Esophagus muscularis mucosa (tissue), 4 donors: ENCODE measurements around the gene MBOAT1. TPM values are rescaled to one million over a fixed set of nuclear protein-coding genes. Genes with fewer than 3 reads are reported as not detected.
A peak's percentile ranks its signal among the peaks of the same experiment; 100 is the strongest.

ENCODE experiments used
- DNase-seq: peaks from one replicate; pipeline ENCODE4 v3.0.0-alpha.2; 2017; ENCODE audit errors: extremely low spot score
- H3K27ac ChIP-seq, 4 donors: fragments of 200-600 bp; sonication (generic); replicated peaks in 1 of 4; 1 replicate in 3 of 4; 2 replicates in 1 of 4; pipeline ENCODE4 v1.5.1; 2016 to 2019; ENCODE audit warnings: mild to moderate bottlenecking in 1 of 4
- H3K27me3 ChIP-seq, 4 donors: fragments of 200-600 bp; sonication (generic); one replicate each; pipeline versions ENCODE4 v1.5.1 to v1.6.0; 2016 to 2019
- H3K36me3 ChIP-seq, 4 donors: fragments of 200-600 bp; sonication (generic); one replicate each; pipeline ENCODE4 v1.5.1; 2016 to 2019
- H3K4me1 ChIP-seq, 4 donors: fragments of 200-600 bp; sonication (generic); one replicate each; pipeline ENCODE4 v1.5.1; 2016 to 2019
- H3K4me3 ChIP-seq, 4 donors: fragments of 200-600 bp; sonication (generic); 1 replicate in 2 of 4; 2 replicates in 2 of 4; pipeline ENCODE4 v1.5.1; 2016 to 2019; ENCODE audit warnings: mild to moderate bottlenecking in 4 of 4, moderate library complexity in 1 of 4
- H3K9me3 ChIP-seq, 4 donors: fragments of 200-600 bp; sonication (generic); 1 replicate in 3 of 4; 2 replicates in 1 of 4; pipeline ENCODE4 v1.5.1; 2016 to 2019
- CTCF ChIP-seq, 3 experiments: fragments of 200-600 bp in 2 of 3; fragments of 450-650 bp in 1 of 3; sonication (generic) in 2 of 3; IDR thresholded peaks; one replicate each; pipeline ENCODE4 v1.5.1; 2017 to 2019; ENCODE audit warnings: antibody characterized with exemption in 3 of 3, mild to moderate bottlenecking in 2 of 3, moderate library complexity in 1 of 3
- EP300 ChIP-seq: sonication (generic); formaldehyde crosslinking; IDR thresholded peaks from one replicate; pipeline ENCODE4 v1.6.1; 2017; ENCODE audit warnings: antibody characterized with exemption
- POLR2A ChIP-seq: fragments of 450-650 bp; IDR thresholded peaks from one replicate; pipeline ENCODE4 v1.6.1; 2017; ENCODE audit warnings: antibody characterized with exemption, moderate library complexity, mild to moderate bottlenecking, low read depth
- POLR2AphosphoS5 ChIP-seq, 2 donors: sonication (generic); formaldehyde crosslinking; IDR thresholded peaks; one replicate each; pipeline ENCODE4 v1.6.1; 2017; ENCODE audit warnings: antibody characterized with exemption in 2 of 2
- WGBS: methylation state at CpG from one replicate; pipeline ENCODE4 v1.1.5; 2018; 5-methylcytosine and 5-hydroxymethylcytosine counted together
- intact Hi-C: fragments of 100-400 bp; cut with DNase I; formaldehyde crosslinking; loops from one replicate; pipeline ENCODE4 v1.15.1; 2023
- total RNA-seq, 4 donors: library from RNA; depleted of rRNA; stranded (reverse); fragments of >200 nt; gene quantifications; one replicate each; pipeline versions ENCODE4 v1.1.0 to v1.2.1, GENCODE V29; 2016

Gene MBOAT1
- total RNA-seq, 4 donors from 2014 or later: 4.3 to 5.6 (median 4.7) TPM

GRCh38 chr6:20211037-20211940 is 980 bp downstream of the MBOAT1 start:
- no peaks in the 10 kb centered on the region for H3K36me3 ChIP-seq
- intact Hi-C loops: loop anchor here (5.0 kb wide), 3 partner anchors 39 to 191 kb away; partner anchors contain the start of gene E2F3
- peak overlapping the region; percentile 86 to 93 (median 92) for H3K27ac ChIP-seq
- TF ChIP-seq POLR2AphosphoS5 (IDR thresholded peaks at IDR 0.05) (peak in 1 of 2 donors; percentile 15), POLR2A (no peak)
- WGBS: 19% methylated on average over 17 of the region's 17 CpGs
- DNase-seq: peak; percentile 74
- H3K4me3 ChIP-seq: peak overlapping the region; percentile 79 to 90 (median 86)
- H3K9me3 ChIP-seq: no peaks in the 10 kb centered on the region
- peaks cover 33 to 62% (median 50%) of the 10 kb centered on the region in 4 donors for H3K4me1 ChIP-seq
- no peaks in the 10 kb centered on the region for H3K27me3 ChIP-seq

- no peaks in the 10 kb centered on the region for H3K9me3 ChIP-seq
- H3K27ac ChIP-seq: peak overlapping the region in 3 of 4 donors; percentile 86 to 92 (median 91)
- intact Hi-C loops: loop anchor here (5.0 kb wide), 3 partner anchors 38 to 192 kb away; partner anchors contain the start of gene E2F3
- H3K36me3 ChIP-seq: no peaks in the 10 kb centered on the region
- H3K4me1 ChIP-seq: peaks cover 31 to 74% (median 58%) of the 10 kb centered on the region in 4 donors
- no peak for TF ChIP-seq CTCF (IDR thresholded peaks at IDR 0.05)
- no peaks in the 10 kb centered on the region for H3K27me3 ChIP-seq
- DNase-seq: peak; percentile 24
- H3K4me3 ChIP-seq: no peak overlapping the region
- WGBS: 73% methylated on average over 3 of the region's 3 CpGs
Measured at GRCh38 chr6:20210158-20210557, 2.1 kb downstream of the MBOAT1 start.

- peak; percentile 50 for DNase-seq
- TF ChIP-seq POLR2AphosphoS5 (IDR thresholded peaks at IDR 0.05) (no peak), POLR2A (no peak), EP300 (no peak), CTCF (IDR thresholded peaks at IDR 0.05) (no peak)
- intact Hi-C loops: no loop called here
- H3K9me3 ChIP-seq: no peaks in the 10 kb centered on the region
- H3K27ac ChIP-seq: no peak overlapping the region
- H3K4me1 ChIP-seq: peaks cover 41 to 84% (median 67%) of the 10 kb centered on the region in 4 donors
- WGBS: 52% methylated on average over 2 of the region's 2 CpGs
- no peaks in the 10 kb centered on the region for H3K36me3 ChIP-seq
- no peak overlapping the region for H3K4me3 ChIP-seq
- no peaks in the 10 kb centered on the region for H3K27me3 ChIP-seq
Measured at GRCh38 chr6:20208687-20209378, 3.4 kb downstream of the MBOAT1 start.

GRCh38 chr6:20207088-20207418 is 5.2 kb downstream of the MBOAT1 start:
- Histone ChIP-seq H3K27ac (no peak overlapping the region), H3K9me3 (no peaks in the 10 kb centered on the region), H3K27me3 (no peaks in the 10 kb centered on the region), H3K4me1 (peaks cover 36 to 91% (median 74%) of the 10 kb centered on the region in 4 donors), H3K36me3 (no peaks in the 10 kb centered on the region), H3K4me3 (no peak overlapping the region)
- peak; percentile 8 for DNase-seq
- WGBS: 78% methylated on average over 5 of the region's 5 CpGs
- TF ChIP-seq EP300: no peak
- TF ChIP-seq POLR2A: no peak
- no peak for TF ChIP-seq POLR2AphosphoS5 (IDR thresholded peaks at IDR 0.05)
- TF ChIP-seq CTCF (IDR thresholded peaks at IDR 0.05): no peak
- intact Hi-C loops: no loop called here

- intact Hi-C loops: no loop called here
- no peak overlapping the region for H3K27ac ChIP-seq
- H3K4me1 ChIP-seq: peaks cover 44 to 97% (median 79%) of the 10 kb centered on the region in 4 donors
Measured at GRCh38 chr6:20205722-20206161, 6.5 kb downstream of the MBOAT1 start.

More at GRCh38 chr6:20205722-20206161, 6.5 kb downstream of the MBOAT1 start:
- no peak overlapping the region for H3K4me3 ChIP-seq
- peak; percentile 64 for DNase-seq
- no peaks in the 10 kb centered on the region for H3K27me3 ChIP-seq
- no peaks in the 10 kb centered on the region for H3K36me3 ChIP-seq
- H3K9me3 ChIP-seq: no peaks in the 10 kb centered on the region
- TF ChIP-seq EP300: no peak
- TF ChIP-seq POLR2A: no peak
- TF ChIP-seq POLR2AphosphoS5 (IDR thresholded peaks at IDR 0.05): no peak
- 57% methylated on average over 6 of the region's 6 CpGs for WGBS
